GM19438 (cell line): ENCODE data around the gene SLAMF8.
A peak's percentile ranks its signal among the peaks of the same experiment; 100 is the strongest.

Experiments
- ATAC-seq: cut with Tn5 transposase; IDR thresholded peaks from one replicate; pipeline ENCODE4 v1.9.1; 2021; ENCODE audit warnings: low read depth; ENCODE audit not compliant: unreplicated experiment

The SLAMF8 gene

DNA sequence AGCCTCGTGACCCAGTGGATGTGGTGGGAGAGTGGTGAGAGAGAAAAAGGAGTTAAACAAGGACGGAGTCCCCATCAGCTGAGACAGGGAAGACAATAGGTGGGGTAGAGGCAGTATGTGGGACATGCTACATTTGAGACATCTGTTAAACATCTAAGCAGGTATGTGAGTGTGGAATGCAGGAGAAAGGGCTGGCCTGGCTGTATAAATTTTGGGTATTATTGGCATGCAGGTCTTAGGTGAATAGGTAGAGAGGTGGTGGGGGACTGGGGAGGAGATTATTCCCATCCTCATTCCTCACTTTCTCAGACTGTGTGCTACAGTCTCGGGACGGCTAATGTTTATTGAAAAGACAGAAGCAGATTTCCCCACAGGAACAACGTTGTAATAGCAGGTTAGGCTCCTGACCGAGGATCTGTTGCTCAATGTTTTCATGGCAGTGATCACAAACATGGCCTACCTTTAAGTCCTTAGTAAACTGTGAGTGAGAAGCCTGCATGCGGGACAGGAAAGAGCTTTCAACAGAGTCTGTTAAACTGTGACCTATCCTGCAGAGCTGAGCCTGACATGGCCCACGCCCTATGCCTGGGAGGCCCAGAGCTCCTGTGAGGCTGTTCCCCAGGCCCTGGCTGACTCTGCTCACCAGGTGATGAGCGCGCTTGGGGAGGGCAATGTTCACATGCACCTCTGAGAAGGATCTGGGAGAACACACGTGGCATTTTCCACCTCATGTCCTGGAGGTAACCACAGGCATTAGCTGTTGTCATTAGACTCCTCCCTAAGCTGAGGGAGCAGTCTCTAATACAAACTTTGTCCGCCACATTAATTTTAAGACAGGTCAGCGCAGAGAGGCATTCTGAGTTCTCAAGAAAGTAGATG, 19.3 kb downstream of the SLAMF8 start:
- no peak for ATAC-seq

DNA sequence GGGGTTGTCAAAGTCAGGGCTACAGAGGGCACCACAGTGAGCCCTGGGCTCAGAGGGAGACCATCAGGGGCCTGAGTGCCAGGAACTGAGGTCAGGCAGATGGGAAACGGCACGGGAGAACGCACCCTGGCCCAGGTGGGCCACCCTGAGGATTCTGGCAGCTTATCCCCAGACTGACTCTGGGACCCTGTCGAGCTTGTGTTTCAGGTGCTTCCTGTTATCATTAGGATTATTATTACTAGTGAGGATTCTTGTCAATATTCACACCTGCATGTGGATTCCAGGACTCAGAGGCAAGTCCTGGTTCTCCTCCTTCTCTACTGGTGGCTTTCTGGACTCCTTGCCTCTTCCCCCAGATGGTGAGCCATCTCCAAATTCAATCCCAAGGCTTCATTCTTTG, 20.6 kb downstream of the SLAMF8 start:
- ATAC-seq, result no peak

DNA sequence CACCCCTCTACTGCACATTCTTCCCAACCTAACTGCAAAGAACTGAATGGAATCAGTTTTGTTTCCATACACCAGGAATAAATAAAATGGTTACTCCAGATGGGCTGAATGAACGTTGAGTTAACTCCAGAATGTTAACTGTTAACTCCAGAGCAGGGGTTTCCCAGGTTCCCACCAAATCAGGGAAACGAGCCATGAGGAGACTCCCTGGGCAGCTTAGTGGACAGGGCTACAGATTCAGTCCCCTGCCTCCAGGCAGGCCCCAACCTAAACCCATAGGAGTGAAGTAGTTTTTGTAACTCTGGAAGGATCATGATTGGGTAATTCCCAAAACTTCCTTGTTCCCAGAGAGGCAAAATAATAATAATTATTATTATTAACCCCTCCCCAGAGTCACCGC, 21.7 kb downstream of the SLAMF8 start:
- no peak for ATAC-seq

DNA sequence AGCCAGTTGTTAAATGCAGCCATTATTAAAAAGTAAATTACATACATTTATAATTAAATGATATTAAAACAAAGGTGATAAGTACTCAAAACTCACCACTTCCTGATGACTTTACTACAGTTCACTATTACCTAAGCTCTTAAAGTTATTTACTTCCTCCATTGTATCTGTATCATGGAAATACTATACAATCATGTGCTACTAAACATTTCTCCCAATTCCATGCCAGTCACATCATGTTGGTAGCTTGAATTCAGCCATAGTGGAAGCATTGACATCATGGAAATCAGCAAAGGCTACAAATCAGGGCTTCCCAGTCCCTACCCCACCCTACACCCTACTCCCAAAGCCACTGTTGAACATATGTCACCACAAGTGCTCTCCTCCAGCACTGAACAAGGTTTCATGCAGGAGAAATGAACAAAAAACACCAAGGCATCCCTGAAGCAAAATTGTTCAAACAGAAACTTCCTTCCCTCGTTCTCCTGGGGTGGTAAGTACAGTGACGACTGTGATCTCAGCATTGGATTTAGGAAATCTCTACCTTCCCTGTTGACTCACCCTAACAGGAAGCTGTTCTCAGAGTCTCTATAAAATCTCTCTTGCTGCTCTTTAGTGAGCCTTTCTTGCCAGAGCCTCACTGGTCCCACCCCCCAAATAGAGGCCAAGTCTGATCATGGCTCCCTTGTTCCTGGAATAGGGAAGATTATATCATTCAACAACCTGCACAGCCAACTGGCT, 23.1 kb downstream of the SLAMF8 start:
- no peak for ATAC-seq

DNA sequence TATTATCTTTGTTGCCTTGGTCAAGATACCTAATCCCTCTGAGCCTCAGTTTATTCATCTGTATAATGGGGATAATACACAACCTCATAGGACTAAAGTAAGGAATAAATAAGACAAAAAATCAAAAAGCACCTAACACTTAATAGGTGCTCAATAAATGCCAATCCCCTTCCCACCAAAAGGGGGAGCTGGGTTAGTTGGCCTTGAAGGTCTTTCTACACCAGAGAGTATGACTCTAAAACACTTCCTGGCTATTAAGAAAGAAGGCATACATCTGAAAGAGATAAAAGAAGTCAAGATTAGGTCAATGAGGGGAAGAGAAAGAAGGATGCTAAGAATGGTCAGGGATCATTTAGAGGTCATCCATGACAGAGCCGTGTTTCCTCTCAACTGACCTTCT, 24.7 kb downstream of the SLAMF8 start:
- no peak for ATAC-seq

DNA sequence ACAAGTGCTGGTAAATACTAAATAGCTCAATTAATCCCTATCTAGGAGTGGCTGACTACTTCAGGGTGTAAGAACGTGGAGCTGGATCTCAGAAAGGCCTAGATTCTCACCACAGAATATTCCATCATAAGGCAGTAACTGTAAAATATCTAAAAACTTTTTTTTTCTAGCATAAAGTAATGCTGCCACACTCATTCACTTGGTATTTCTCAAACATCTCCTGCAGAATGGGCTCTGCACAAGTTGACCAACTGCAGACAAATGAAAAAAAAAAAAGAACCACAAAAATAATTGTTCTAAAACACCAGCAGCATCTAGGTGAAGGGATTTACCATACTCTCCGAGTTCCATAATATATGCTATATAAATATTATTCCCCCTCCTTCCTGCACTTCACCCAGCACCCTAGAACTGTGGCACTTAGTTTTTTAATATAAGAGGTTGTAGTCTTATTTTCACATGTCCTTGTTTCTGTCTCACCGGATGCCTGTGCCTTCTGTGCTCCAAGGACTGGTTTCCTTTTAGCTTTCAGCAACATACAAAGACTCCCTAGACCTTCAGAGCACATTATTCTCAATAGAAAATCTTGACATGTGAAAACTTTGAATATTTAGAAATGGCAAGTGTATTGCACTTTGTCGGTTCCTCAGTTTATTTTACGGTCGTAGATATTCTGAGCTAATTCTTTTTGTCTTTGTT, 26.9 kb downstream of the SLAMF8 start:
- ATAC-seq, result no peak

DNA sequence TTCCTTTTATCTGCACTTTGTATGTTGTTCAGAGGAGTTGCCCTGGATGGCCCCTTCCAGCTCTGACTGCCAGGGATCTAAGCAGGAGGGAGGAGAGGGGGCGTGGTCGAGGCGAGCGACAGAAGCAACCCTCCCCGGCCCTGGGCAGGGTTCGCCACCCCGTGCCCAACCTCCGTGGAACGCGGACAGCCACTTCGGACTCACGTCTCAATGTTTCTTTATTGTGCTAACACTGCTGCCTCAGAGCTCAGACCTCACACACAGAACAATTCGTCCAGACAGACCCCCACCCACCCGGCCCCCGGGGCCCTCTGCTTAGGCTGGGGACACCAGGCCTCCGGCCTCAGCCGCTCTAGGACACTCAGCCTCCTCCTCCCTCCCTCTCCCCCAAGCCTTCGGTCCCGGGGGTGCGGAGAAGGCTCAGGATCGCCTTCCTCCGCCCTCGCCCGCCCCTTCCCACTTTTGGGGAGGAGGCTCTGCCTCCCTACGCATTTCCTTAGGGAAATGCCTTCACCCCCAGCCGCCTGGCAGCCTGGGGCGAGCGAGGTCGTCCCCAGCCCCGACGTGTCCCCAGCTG, 27.5 kb downstream of the SLAMF8 start:
- ATAC-seq, result peak; percentile 3

DNA sequence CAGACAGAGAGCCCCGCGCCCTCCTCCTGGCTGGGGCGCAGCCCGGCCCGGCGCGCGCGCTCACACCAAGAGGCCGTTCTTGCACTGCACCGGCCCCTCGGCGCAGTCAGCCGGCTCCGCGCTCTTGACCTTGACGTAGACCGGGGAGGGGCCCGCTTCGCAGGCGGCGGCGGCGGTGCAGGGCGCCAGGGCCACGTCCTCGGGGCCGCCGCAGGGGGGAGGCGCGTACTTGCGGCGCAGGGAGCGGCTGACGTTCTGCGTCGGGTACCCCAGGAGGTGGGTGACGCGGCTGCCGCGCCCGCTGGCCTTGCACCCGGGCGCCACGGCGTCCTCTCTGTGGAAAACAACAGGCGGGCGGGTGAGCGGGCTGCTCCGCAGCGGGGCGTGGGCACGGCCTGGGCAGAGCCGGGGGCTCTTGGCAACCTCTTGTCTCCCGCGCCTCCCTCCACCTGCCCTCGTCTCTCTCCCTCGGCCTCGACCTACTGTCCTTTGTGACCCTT, 28.1 kb downstream of the SLAMF8 start:
- peak; percentile 88 for ATAC-seq

DNA sequence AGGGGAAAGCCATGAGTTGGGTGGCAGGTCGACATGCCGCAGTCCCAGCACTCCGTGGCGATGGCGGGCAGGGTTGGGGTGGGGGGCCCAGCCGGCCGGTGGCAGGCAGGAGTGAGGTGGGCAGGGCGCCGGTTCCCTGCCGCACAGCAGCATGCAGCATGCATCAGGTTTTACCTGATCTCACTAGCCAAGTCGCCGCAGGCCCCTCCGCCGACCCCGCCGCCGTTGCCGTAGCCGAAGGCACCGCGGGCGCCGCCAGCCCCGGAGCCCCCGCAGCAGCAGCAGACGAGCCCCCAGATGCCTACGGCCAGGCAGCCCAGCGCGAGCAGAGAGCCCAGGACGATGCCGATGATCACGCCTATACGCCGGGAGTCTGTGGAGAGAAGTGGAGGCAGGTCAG, 29.0 kb downstream of the SLAMF8 start:
- ATAC-seq, result no peak

DNA sequence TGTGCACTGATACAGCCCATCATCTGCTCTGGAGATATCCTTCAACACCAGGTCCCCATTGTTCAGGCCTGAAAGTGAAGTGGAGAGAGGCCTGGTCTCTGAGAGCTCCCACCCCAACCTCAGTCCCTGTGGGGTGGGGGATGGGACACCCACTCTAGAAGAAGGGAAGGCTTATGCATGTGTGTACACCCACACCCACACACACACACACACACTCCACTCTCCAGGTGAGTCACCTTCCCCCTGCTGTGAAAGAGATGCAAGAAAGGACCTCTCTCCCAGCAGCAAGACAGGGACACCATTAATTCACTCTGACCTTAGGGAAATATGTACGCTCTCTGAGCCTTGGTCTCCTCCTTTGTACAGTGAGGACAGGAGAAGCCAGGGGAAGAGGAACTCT, 29.9 kb downstream of the SLAMF8 start:
- ATAC-seq, result no peak

DNA sequence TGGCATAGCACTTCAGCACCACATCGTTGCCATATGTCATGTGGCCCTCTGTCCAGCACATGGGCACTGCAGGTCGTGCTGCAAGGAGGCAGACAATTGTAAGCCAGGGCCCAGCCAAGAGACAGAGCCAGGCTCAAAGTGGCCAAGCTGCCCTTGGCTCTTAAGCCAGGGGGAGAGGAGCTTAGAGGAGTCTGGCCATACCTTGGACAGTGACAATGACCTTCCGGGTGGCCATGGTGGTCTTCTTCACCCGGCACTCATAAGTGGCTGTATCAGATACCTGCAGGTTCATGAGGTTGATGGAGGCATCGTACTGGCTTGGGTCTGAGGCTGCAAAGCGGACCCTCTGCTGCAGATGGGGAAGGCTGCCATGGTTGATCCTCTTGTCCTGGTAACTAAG, 31.2 kb downstream of the SLAMF8 start:
- no peak for ATAC-seq

DNA sequence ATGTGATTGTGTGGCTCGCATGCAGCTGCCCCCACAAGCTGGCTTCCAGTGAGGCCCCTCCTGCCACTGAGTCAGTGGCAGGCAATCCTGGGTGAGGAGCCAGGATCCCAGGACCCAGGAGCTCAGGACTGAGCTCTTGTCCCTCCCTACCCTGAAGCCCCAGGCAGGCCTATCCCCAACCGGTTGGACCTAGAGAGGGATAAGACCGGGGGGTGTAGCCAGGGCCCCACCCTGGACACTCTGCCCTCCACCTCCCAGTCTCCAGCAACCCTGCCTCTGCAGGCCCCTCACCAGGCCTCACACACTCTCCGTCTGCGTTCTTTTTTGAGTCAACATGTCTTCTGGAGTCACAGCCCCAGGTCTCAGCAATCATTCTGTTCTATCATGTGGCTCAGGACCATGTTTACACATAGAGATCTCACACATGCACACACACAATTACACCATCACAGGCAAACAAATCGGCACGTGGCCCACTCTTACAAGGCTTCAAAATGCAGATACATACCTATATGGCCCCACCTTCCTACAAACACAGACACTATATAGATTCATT, 33.2 kb downstream of the SLAMF8 start:
- no peak for ATAC-seq

DNA sequence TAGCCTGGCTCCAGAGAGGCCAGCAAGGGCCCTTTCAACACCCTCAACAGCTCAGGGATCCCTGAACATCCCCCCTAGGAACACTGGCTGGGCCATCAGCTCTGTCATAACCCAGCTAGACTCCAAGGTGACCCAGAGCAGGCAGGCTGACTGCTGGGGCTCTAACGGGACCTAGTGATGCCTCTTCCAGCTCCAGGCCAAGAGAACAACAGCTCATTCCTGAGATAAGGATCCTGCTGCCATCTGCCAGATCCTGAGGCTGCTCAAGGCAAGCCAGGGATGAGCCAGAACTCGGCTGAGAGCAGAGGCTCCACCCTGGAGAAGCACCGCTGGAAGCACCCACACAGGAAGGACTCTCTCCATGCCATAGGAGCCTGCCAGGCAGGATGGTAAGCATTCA, 33.8 kb downstream of the SLAMF8 start:
- no peak for ATAC-seq

DNA sequence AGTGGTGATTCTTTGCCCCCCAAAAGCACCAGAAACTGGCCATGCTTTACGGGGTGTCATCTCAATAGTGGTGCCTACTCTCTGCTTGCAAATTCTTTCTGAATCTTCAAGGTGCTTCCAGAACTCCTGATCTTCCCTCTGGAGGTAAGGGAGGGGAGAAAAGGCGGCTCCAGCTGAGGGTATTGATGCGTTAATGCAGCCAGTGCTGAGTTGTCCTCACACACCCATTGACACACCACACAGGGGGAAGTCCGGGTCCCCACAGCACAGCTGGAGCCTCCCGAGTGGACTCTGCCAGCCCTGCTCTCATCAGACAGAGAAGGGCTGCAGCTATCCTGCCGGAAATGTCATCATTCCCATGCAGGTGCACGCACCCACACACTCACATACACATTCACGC, 34.5 kb downstream of the SLAMF8 start:
- no peak for ATAC-seq

DNA sequence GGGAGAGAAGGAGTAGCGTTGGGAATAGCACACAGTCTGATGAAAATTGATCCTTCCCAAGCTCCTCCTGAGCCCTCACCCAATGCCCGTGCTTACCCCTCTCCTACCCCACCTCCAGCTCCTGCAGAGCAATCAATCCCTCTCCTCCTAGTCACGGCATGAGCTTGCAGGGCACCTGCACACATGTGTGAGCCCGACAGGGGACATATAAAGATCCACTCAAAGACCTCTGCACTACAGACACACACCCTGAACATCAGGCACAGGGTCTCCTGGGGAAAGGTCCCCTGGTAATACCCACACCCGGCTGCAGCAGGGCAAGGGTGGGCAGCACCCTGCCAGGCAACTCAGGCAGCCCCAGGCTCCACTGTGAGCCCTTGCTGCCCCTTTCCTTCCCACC, 35.4 kb downstream of the SLAMF8 start:
- no peak for ATAC-seq

DNA sequence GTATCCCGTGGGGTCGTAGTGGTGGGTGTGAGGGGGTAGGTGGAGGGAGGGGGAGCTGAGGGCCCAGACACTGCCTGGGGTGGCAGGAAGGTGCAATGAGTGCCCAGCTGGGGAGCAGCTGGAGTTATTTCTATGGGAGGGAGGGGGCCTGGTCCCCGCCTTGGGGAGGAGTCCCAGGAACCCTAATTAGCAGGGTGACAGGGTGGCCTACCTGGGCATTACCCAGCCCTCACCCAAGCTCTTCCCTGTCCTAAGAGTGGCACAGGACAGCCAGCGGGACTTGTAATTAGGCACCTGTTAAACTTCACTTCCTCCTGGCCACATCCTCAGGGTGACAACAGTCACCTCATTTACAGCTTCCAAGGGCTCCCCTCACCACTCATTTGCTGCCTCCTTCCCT, 35.9 kb downstream of the SLAMF8 start, which contains the start of gene VSIG8:
TSS of gene VSIG8 (minus strand) at position 101 of the 400 bp plus-strand sequence. CDS start 136 bp downstream, outside the sequence.
- ATAC-seq, result no peak

DNA sequence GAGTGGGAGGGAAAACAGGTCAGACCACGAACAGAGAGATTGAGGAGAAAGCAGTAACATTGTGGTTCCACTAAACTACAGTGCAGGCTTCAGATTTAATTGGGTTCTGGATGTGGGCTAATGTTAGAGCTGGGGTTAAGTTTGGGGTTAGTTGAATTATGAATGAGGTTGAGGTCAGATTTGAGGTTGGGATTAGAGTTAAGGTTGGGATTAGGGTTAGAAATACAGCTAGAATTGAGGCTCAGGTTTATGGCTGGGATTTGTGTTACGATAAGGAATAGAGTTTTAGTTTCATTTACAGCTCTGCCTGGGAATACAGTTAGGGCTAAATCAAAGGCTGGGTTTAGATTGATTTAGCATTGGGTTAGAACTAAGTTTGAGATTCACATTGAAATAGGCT, 37.6 kb downstream of the SLAMF8 start:
- no peak for ATAC-seq

DNA sequence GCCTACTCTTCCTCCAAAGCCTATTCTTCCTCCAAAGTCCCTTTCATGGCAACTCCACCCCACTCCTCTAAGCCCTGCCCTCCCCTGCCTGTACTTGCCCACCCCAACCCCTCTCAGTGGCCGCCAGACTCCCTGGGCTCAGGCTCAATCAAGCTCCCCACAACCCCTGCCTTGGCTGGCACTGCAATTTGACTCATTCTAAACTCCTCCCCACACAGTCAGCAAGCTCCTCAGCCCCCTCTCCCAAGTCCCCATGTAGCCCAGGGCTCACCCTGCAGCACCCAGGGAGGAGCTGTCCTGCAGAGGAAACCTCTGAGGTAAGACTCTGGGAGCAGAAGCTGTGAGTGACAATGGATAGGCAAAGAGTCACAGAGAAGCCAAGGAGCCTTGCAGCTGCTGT, 39.4 kb downstream of the SLAMF8 start:
- ATAC-seq, result no peak

DNA sequence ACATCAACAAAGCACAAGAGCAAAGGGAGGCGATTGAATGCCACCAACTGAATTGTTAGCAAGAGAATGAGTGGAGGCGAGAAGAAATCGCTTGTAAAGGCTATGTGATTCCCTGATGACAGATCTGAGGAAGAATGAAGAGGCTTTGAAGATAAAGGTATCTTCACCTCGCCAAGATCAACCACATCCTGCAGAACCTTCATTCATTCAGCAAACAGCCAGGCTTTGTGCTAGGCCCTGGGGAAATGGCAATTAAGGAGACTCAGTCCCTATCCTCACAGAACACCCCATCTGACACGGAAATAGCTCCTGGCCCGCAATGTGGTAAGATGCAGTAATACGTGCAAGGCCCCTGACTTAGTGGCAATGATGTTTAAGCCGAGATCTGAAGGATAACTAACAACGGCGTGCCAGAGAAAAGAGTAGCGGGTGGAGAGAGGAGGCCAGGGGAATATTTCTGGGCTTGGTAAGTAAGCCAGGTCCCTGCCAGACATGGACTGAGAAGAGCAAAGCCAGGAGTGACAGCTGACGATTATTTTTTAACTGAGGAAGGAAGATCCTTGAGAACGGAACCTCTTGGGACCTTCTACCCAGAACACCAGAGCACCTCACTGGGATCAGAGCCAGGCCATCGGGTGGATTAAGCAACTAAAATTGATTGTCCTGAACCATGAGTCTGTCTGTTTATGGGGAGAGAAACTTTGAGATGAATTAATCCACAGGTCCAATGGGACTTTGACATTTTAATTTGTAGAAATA, 40.4 kb downstream of the SLAMF8 start:
- ATAC-seq, result no peak

DNA sequence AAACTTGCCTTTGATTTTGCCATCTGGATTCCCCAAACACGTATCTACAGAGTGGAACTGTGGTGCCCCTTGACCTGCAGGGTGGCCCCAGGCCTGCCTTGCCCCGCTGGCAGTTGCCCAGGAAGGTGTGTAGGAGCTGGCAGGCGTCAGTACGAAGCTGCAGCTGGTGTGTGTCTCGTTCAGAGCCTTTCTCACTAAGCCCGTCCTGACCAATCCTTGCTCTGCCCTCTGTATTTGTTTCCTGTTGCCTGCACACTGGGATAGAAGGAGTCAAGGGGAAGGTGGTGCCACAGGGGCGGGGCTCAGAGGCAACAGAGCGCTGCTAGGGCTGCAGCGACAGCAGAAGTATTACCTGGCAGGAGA, 41.0 kb downstream of the SLAMF8 start:
- ATAC-seq, result no peak
